MCF 10A (cell line): ENCODE data around the gene HSPB6. TPM values are rescaled to one million over a fixed set of nuclear protein-coding genes. Genes with fewer than 3 reads are reported as not detected.

Source experiments
- BruUV-seq: library from RNA; stranded (reverse); fragments of 400-500 nt; replicated peaks from 2 replicates; lab custom pipeline; 2021; lab: Mats Ljungman, UMichigan
- CTCF ChIA-PET: fragments of 300-600 bp; sonication (Branson Sonifier 250); formaldehyde crosslinking; extraction: SDS; loops from one replicate; lab custom pipeline; 2021; ENCODE audit warnings: antibody characterized with exemption, inconsistent platforms; lab: Yijun Ruan, JAX
- POLR2A ChIA-PET: fragments of 300-600, 350-650 bp; sonication (Branson Sonifier 250); formaldehyde crosslinking; extraction: SDS; loops from one replicate; lab custom pipeline; 2020; ENCODE audit warnings: antibody characterized with exemption, inconsistent platforms; lab: Yijun Ruan, JAX
- DNase-seq: peaks from one replicate; pipeline ENCODE4 v3.0.0-alpha.2; 2018; ENCODE audit not compliant: unreplicated experiment
- H3K27ac Mint-ChIP-seq: one replicate; pipeline ENCODE4 v1.8.0; 2022; ENCODE audit warnings: mild to moderate bottlenecking, low read depth, mixed read lengths; ENCODE audit not compliant: unreplicated experiment
- H3K27me3 Mint-ChIP-seq: one replicate; pipeline ENCODE4 v1.8.0; 2022; ENCODE audit warnings: mixed read lengths; ENCODE audit not compliant: insufficient read depth, unreplicated experiment
- H3K36me3 Mint-ChIP-seq: one replicate; pipeline ENCODE4 v1.8.0; 2022; ENCODE audit warnings: mild to moderate bottlenecking, moderate library complexity, mixed read lengths; ENCODE audit not compliant: insufficient read depth, unreplicated experiment
- H3K4me1 Mint-ChIP-seq: one replicate; pipeline ENCODE4 v1.8.0; 2022; ENCODE audit warnings: mixed read lengths; ENCODE audit not compliant: insufficient read depth, unreplicated experiment
- H3K4me3 Mint-ChIP-seq: one replicate; pipeline ENCODE4 v1.8.0; 2022; ENCODE audit warnings: mild to moderate bottlenecking, moderate library complexity, mixed read lengths; ENCODE audit not compliant: unreplicated experiment
- H3K9me3 Mint-ChIP-seq: one replicate; pipeline ENCODE4 v1.8.0; 2022; ENCODE audit warnings: mixed read lengths; ENCODE audit not compliant: unreplicated experiment
- CTCF ChIP-seq: fragments of 200-600 bp; IDR thresholded peaks from one replicate; pipeline ENCODE4 v1.8.0; 2022; ENCODE audit warnings: antibody characterized with exemption, mild to moderate bottlenecking; ENCODE audit not compliant: unreplicated experiment
- intact Hi-C: fragments of 100-400 bp; cut with micrococcal nuclease; formaldehyde crosslinking; loops from 2 replicates; pipeline ENCODE4 v1.14.1; 2022
- total RNA-seq: library from RNA; stranded (reverse); gene quantifications from 2 replicates; pipeline ENCODE4 v1.2.3, GENCODE V29; 2022

Gene HSPB6
- total RNA-seq, 1 experiment from 2014 or later = 0.21 TPM

GRCh38 chr19:35715981-35716800 lies 40.6 kb downstream of the HSPB6 start:
- H3K9me3 Mint-ChIP-seq = no peaks in the 10 kb centered on the region
- H3K27me3 Mint-ChIP-seq = no peaks in the 10 kb centered on the region
- CTCF ChIA-PET = interaction anchor here (0.5 to 1.3 kb wide), 8 partner anchors 9 to 215 kb away, joined by 3 to 8 read pairs (median 3); no protein-coding TSS in a partner anchor

GRCh38 chr19:35715355-35715809 lies 41.4 kb downstream of the HSPB6 start:
- intact Hi-C loops = no loop called here
- POLR2A ChIA-PET = interaction anchor here (0.9 to 1.4 kb wide), 2 partner anchors 30 to 70 kb away, joined by 3 read pairs; partner anchors contain the start of genes PSENEN and U2AF1L4
- H3K36me3 Mint-ChIP-seq = peaks cover 6% of the 10 kb centered on the region

More at GRCh38 chr19:35715981-35716800, 40.6 kb downstream of the HSPB6 start:
- POLR2A ChIA-PET = interaction anchor here (0.9 to 1.4 kb wide), 2 partner anchors 29 to 71 kb away, joined by 3 read pairs; partner anchors contain the start of genes PSENEN and U2AF1L4
- Mint-ChIP-seq H3K36me3 (peaks cover 14% of the 10 kb centered on the region), H3K27ac (peak overlapping the region; percentile 97), H3K4me1 (peaks cover 23% of the 10 kb centered on the region), H3K4me3 (peak overlapping the region; percentile 88)
- DNase-seq = no peak
- intact Hi-C loops = no loop called here
- no peak for TF ChIP-seq CTCF
- TSS peak; percentile 22 for BruUV-seq

GRCh38 chr19:35714601-35715354 lies 42.1 kb downstream of the HSPB6 start:
- no peaks in the 10 kb centered on the region for H3K36me3 Mint-ChIP-seq
- POLR2A ChIA-PET = interaction anchor here (1.4 kb wide), 1 partner anchor 70 kb away, joined by 3 read pairs; no protein-coding TSS in a partner anchor

More at GRCh38 chr19:35715355-35715809, 41.4 kb downstream of the HSPB6 start:
- CTCF ChIA-PET = interaction anchor here (0.5 to 1.5 kb wide), 10 partner anchors 9 to 216 kb away, joined by 3 to 10 read pairs (median 3); no protein-coding TSS in a partner anchor
- no peaks in the 10 kb centered on the region for H3K9me3 Mint-ChIP-seq
- no peak for DNase-seq
- H3K27me3 Mint-ChIP-seq = no peaks in the 10 kb centered on the region
- peak overlapping the region; percentile 88 for H3K4me3 Mint-ChIP-seq
- peaks cover 23% of the 10 kb centered on the region for H3K4me1 Mint-ChIP-seq
- no TSS peak for BruUV-seq
- no peak for TF ChIP-seq CTCF
- peak overlapping the region; percentile 97 for H3K27ac Mint-ChIP-seq

More at GRCh38 chr19:35714601-35715354, 42.1 kb downstream of the HSPB6 start:
- intact Hi-C loops = no loop called here
- BruUV-seq = no TSS peak
- Mint-ChIP-seq H3K27ac (no peak overlapping the region), H3K4me1 (peaks cover 19% of the 10 kb centered on the region), H3K27me3 (no peaks in the 10 kb centered on the region), H3K4me3 (no peak overlapping the region), H3K9me3 (no peaks in the 10 kb centered on the region)
- no peak for DNase-seq
- TF ChIP-seq CTCF = no peak
- CTCF ChIA-PET = interaction anchor here (0.6 to 1.5 kb wide), 4 partner anchors 21 to 166 kb away, joined by 3 to 10 read pairs (median 3); no protein-coding TSS in a partner anchor
